Measurements from ENCODE around the gene MGAT4B. TPM values are rescaled to one million over a fixed set of nuclear protein-coding genes. Genes with fewer than 3 reads are reported as not detected.

Gene MGAT4B
- total RNA-seq, 1 experiment from 2014 or later, result 59.5 TPM

GRCh38 chr5:179802950-179803562 lies 3.6 kb downstream of the MGAT4B start:
- Histone ChIP-seq H3K9me3 (ENCODE audit: low read depth, low read length, poor library complexity, severe bottlenecking) (no peaks in the 10 kb centered on the region), H3K27me3 (replicated peaks; ENCODE audit: insufficient read depth, low read depth, low read length, poor library complexity) (no peaks in the 10 kb centered on the region), H3K27ac (ENCODE audit: low read depth, low read length, poor library complexity, severe bottlenecking) (no peak overlapping the region), H3K4me3 (ENCODE audit: low read depth, low read length, poor library complexity, severe bottlenecking) (no peak overlapping the region), H3K36me3 (ENCODE audit: insufficient read depth, low read length, poor library complexity, severe bottlenecking) (peaks cover 9% of the 10 kb centered on the region), H3K4me1 (ENCODE audit: insufficient read depth, low read length, poor library complexity, severe bottlenecking) (peaks cover 28% of the 10 kb centered on the region)
- intact Hi-C loops (cut with micrococcal nuclease; ENCODE audit: unreplicated experiment), result loop anchor here (5.0 kb wide), 3 partner anchors 54 to 289 kb away; partner anchors contain the start of genes MRNIP and TBC1D9B
- no TSS peak for BruUV-seq (replicated peaks)
- CTCF ChIA-PET, result no interaction called here
- DNase-seq (ENCODE audit: low spot score), result no peak
- POLR2A ChIA-PET (ENCODE audit: low non-redundant PET), result no interaction called here
- TF ChIP-seq EZH2 (IDR thresholded peaks at IDR 0.05; ENCODE audit: borderline replicate concordance, low read depth, low read length, poor library complexity, severe bottlenecking), result no peak
- no peak for TF ChIP-seq CTCF (conservative IDR thresholded peaks at IDR 0.05; ENCODE audit: low read depth, low read length)

GRCh38 chr5:179802207-179802883 lies 4.3 kb downstream of the MGAT4B start:
- Histone ChIP-seq H3K36me3 (ENCODE audit: insufficient read depth, low read length, poor library complexity, severe bottlenecking) (peaks cover 11% of the 10 kb centered on the region), H3K27me3 (replicated peaks; ENCODE audit: insufficient read depth, low read depth, low read length, poor library complexity) (no peaks in the 10 kb centered on the region), H3K4me1 (ENCODE audit: insufficient read depth, low read length, poor library complexity, severe bottlenecking) (peaks cover 28% of the 10 kb centered on the region), H3K9me3 (ENCODE audit: low read depth, low read length, poor library complexity, severe bottlenecking) (no peaks in the 10 kb centered on the region), H3K27ac (ENCODE audit: low read depth, low read length, poor library complexity, severe bottlenecking) (no peak overlapping the region), H3K4me3 (ENCODE audit: low read depth, low read length, poor library complexity, severe bottlenecking) (no peak overlapping the region)
- intact Hi-C loops (cut with micrococcal nuclease; ENCODE audit: unreplicated experiment), result loop anchor here (5.0 kb wide), 3 partner anchors 55 to 290 kb away; partner anchors contain the start of genes MRNIP and TBC1D9B
- TF ChIP-seq CTCF (conservative IDR thresholded peaks at IDR 0.05; ENCODE audit: low read depth, low read length), result no peak
- TF ChIP-seq EZH2 (IDR thresholded peaks at IDR 0.05; ENCODE audit: borderline replicate concordance, low read depth, low read length, poor library complexity, severe bottlenecking), result no peak
- no peak for DNase-seq (ENCODE audit: low spot score)
- no TSS peak for BruUV-seq (replicated peaks)
- POLR2A ChIA-PET (ENCODE audit: low non-redundant PET), result no interaction called here
- CTCF ChIA-PET, result interaction anchor here (0.5 to 1.2 kb wide), 3 partner anchors 40 to 1350 kb away, joined by 3 to 5 read pairs (median 5); no protein-coding TSS in a partner anchor

GRCh38 chr5:179801304-179802206 lies 5.1 kb downstream of the MGAT4B start:
- no TSS peak for BruUV-seq (replicated peaks)
- H3K27me3 ChIP-seq (replicated peaks; ENCODE audit: insufficient read depth, low read depth, low read length, poor library complexity), result no peaks in the 10 kb centered on the region
- peaks cover 11% of the 10 kb centered on the region for H3K36me3 ChIP-seq (ENCODE audit: insufficient read depth, low read length, poor library complexity, severe bottlenecking)
- no peak overlapping the region for H3K27ac ChIP-seq (ENCODE audit: low read depth, low read length, poor library complexity, severe bottlenecking)
- intact Hi-C loops (cut with micrococcal nuclease; ENCODE audit: unreplicated experiment), result loop anchor here (5.0 kb wide), 3 partner anchors 56 to 291 kb away; partner anchors contain the start of genes MRNIP and TBC1D9B
- H3K4me3 ChIP-seq (ENCODE audit: low read depth, low read length, poor library complexity, severe bottlenecking), result no peak overlapping the region
- TF ChIP-seq CTCF (conservative IDR thresholded peaks at IDR 0.05; ENCODE audit: low read depth, low read length) (peak; percentile 80), EZH2 (IDR thresholded peaks at IDR 0.05; ENCODE audit: borderline replicate concordance, low read depth, low read length, poor library complexity, severe bottlenecking) (no peak)
- H3K9me3 ChIP-seq (ENCODE audit: low read depth, low read length, poor library complexity, severe bottlenecking), result no peaks in the 10 kb centered on the region
- ChIA-PET POLR2A (ENCODE audit: low non-redundant PET) (no interaction called here), CTCF (interaction anchor here (0.5 to 1.2 kb wide), 3 partner anchors 39 to 1350 kb away, joined by 3 to 5 read pairs (median 5); no protein-coding TSS in a partner anchor)
- H3K4me1 ChIP-seq (ENCODE audit: insufficient read depth, low read length, poor library complexity, severe bottlenecking), result peaks cover 28% of the 10 kb centered on the region
- peak; percentile 75 for DNase-seq (ENCODE audit: low spot score)
